WTC11 (cell line): ENCODE measurements around the gene MRPL44. TPM values are rescaled to one million over a fixed set of nuclear protein-coding genes. Genes with fewer than 3 reads are reported as not detected.
A peak's percentile ranks its signal among the peaks of the same experiment; 100 is the strongest.

Source experiments
- ATAC-seq: fragments of 200-7000 bp; cut with Tn5 transposase; 2 replicates; pipeline ENCODE4 v1.10.0; 2021; ENCODE audit warnings: mild to moderate bottlenecking, moderate library complexity
- CTCF ChIA-PET: fragments of 300-600 bp; sonication (Branson Sonifier 250); formaldehyde crosslinking; loops from one replicate; lab custom pipeline; 2021; ENCODE audit warnings: antibody characterized with exemption; lab: Charles Lee
- POLR2A ChIA-PET: fragments of 350-600 bp; sonication (Branson Sonifier 250); formaldehyde crosslinking; loops from one replicate; lab custom pipeline; 2021; ENCODE audit warnings: antibody characterized with exemption; lab: Charles Lee
- DNase-seq: peaks from one replicate; pipeline ENCODE4 v3.0.0; 2021; ENCODE audit warnings: low spot score
- H3K27ac Mint-ChIP-seq: 2 replicates; pipeline ENCODE4 v1.8.0; 2021; ENCODE audit warnings: mixed read lengths
- H3K27me3 Mint-ChIP-seq: 2 replicates; pipeline ENCODE4 v1.8.0; 2021; ENCODE audit warnings: low read depth, mild to moderate bottlenecking, moderate library complexity, mixed read lengths
- H3K36me3 Mint-ChIP-seq: 2 replicates; pipeline ENCODE4 v1.8.0; 2021; ENCODE audit warnings: mixed read lengths
- H3K4me1 Mint-ChIP-seq: 2 replicates; pipeline ENCODE4 v1.8.0; 2022; ENCODE audit warnings: mixed read lengths
- H3K4me3 Mint-ChIP-seq: 2 replicates; pipeline ENCODE4 v1.8.0; 2021; ENCODE audit warnings: mild to moderate bottlenecking, moderate library complexity, mixed read lengths
- H3K9me3 Mint-ChIP-seq: 2 replicates; pipeline ENCODE4 v1.8.0; 2021; ENCODE audit warnings: mixed read lengths
- ATF1 ChIP-seq: sonication (generic); formaldehyde crosslinking; IDR thresholded peaks from 2 replicates; pipeline ENCODE4 v1.8.1; 2023; ENCODE audit warnings: mild to moderate bottlenecking, moderate library complexity, missing genetic modification reagents
- E2F5 ChIP-seq: sonication (generic); formaldehyde crosslinking; IDR thresholded peaks from 2 replicates; pipeline ENCODE4 v1.8.1; 2022; ENCODE audit warnings: mild to moderate bottlenecking, moderate library complexity, missing genetic modification reagents
- ERG ChIP-seq: fragments of 250-450 bp; sonication (Bioruptor Pico); IDR thresholded peaks from 2 replicates; pipeline ENCODE4 v1.8.0; 2021; ENCODE audit warnings: mild to moderate bottlenecking
- ETV6 ChIP-seq: sonication (generic); formaldehyde crosslinking; IDR thresholded peaks from 2 replicates; pipeline ENCODE4 v1.8.1; 2022; ENCODE audit warnings: mild to moderate bottlenecking, missing genetic modification reagents
- FOXP1 ChIP-seq: sonication (generic); formaldehyde crosslinking; IDR thresholded peaks from 2 replicates; pipeline ENCODE4 v1.8.0; 2022; ENCODE audit warnings: missing genetic modification reagents, mild to moderate bottlenecking, moderate library complexity, borderline replicate concordance
- HMGA2 ChIP-seq: fragments of 250-450 bp; sonication (Bioruptor Pico); IDR thresholded peaks from 2 replicates; pipeline ENCODE4 v1.4.0; 2021; ENCODE audit warnings: mild to moderate bottlenecking, moderate library complexity
- KAT7 ChIP-seq: sonication (generic); formaldehyde crosslinking; IDR thresholded peaks from 2 replicates; pipeline ENCODE4 v1.8.1; 2023; ENCODE audit warnings: missing genetic modification reagents, mild to moderate bottlenecking, borderline replicate concordance
- MLX ChIP-seq: sonication (generic); formaldehyde crosslinking; IDR thresholded peaks from 2 replicates; pipeline ENCODE4 v1.8.1; 2023; ENCODE audit warnings: mild to moderate bottlenecking, missing genetic modification reagents, moderate library complexity
- NR1H2 ChIP-seq: sonication (generic); formaldehyde crosslinking; IDR thresholded peaks from 2 replicates; pipeline ENCODE4 v1.9.0; 2021; ENCODE audit warnings: mild to moderate bottlenecking, moderate library complexity, missing genetic modification reagents
- PREB ChIP-seq: sonication (generic); formaldehyde crosslinking; IDR thresholded peaks from 2 replicates; pipeline ENCODE4 v1.8.1; 2022; ENCODE audit warnings: mild to moderate bottlenecking, missing genetic modification reagents, moderate library complexity, borderline replicate concordance
- TEAD1 ChIP-seq: sonication (generic); formaldehyde crosslinking; IDR thresholded peaks from 2 replicates; pipeline ENCODE4 v1.8.0; 2022; ENCODE audit warnings: mild to moderate bottlenecking, missing genetic modification reagents
- TEAD4 ChIP-seq: sonication (generic); formaldehyde crosslinking; IDR thresholded peaks from 2 replicates; pipeline ENCODE4 v1.8.0; 2022; ENCODE audit warnings: mild to moderate bottlenecking, missing genetic modification reagents
- USF2 ChIP-seq: sonication (generic); formaldehyde crosslinking; IDR thresholded peaks from 2 replicates; pipeline ENCODE4 v1.8.1; 2023; ENCODE audit warnings: mild to moderate bottlenecking, missing genetic modification reagents, moderate library complexity
- ZNF263 ChIP-seq: sonication (generic); formaldehyde crosslinking; IDR thresholded peaks from 2 replicates; pipeline ENCODE4 v1.8.1; 2022; ENCODE audit warnings: low read depth, mild to moderate bottlenecking, moderate library complexity, missing genetic modification reagents
- ZNF281 ChIP-seq: sonication (generic); formaldehyde crosslinking; IDR thresholded peaks from 2 replicates; pipeline ENCODE4 v1.8.0; 2023; ENCODE audit warnings: mild to moderate bottlenecking, missing genetic modification reagents
- ZNF396 ChIP-seq: fragments of 250-450 bp; sonication (Bioruptor Pico); IDR thresholded peaks from 2 replicates; pipeline ENCODE4 v1.8.0; 2021; ENCODE audit warnings: mild to moderate bottlenecking, moderate library complexity, borderline replicate concordance
- total RNA-seq: library from RNA; stranded (reverse); gene quantifications from 3 replicates; pipeline ENCODE4 v1.2.3, GENCODE V29; 2021

Gene MRPL44
- total RNA-seq, 1 experiment from 2014 or later = 55.3 TPM

GRCh38 chr2:223935459-223936125 is 21.7 kb upstream of the MRPL44 start:
- peak overlapping the region; percentile 37 for H3K27ac Mint-ChIP-seq
- H3K9me3 Mint-ChIP-seq = no peaks in the 10 kb centered on the region
- peaks cover 78% of the 10 kb centered on the region for H3K4me1 Mint-ChIP-seq
- ATAC-seq (no peak), DNase-seq (no peak)
- ChIA-PET POLR2A (interaction anchor here (0.6 kb wide), 2 partner anchors 132 to 773 kb away, joined by 3 to 5 read pairs; no protein-coding TSS in a partner anchor), CTCF (interaction anchor here (0.6 to 1.9 kb wide), 2 partner anchors 35 to 353 kb away, joined by 3 to 8 read pairs; no protein-coding TSS in a partner anchor)
- no peak overlapping the region for H3K4me3 Mint-ChIP-seq
- peaks cover 3% of the 10 kb centered on the region; the same call in 1 of the 2 replicates for H3K27me3 Mint-ChIP-seq
- H3K36me3 Mint-ChIP-seq = peaks cover 7% of the 10 kb centered on the region
- TF ChIP-seq PREB (CRISPR knock-in tag) (no peak), HMGA2 (CRISPR knock-in tag) (no peak), KAT7 (CRISPR knock-in tag) (no peak), ATF1 (CRISPR knock-in tag) (no peak), TEAD1 (CRISPR knock-in tag) (no peak), NR1H2 (CRISPR knock-in tag) (no peak), USF2 (CRISPR knock-in tag) (no peak), E2F5 (CRISPR knock-in tag) (no peak), FOXP1 (no peak), ETV6 (CRISPR knock-in tag) (no peak), ZNF281 (CRISPR knock-in tag) (no peak), MLX (CRISPR knock-in tag) (no peak), ZNF263 (CRISPR knock-in tag) (no peak), ZNF396 (CRISPR knock-in tag) (no peak)

- H3K27ac Mint-ChIP-seq = peak overlapping the region; percentile 75
- ATAC-seq (no peak), DNase-seq (no peak)
- H3K9me3 Mint-ChIP-seq = no peaks in the 10 kb centered on the region
- POLR2A ChIA-PET = no interaction called here
- H3K36me3 Mint-ChIP-seq = peaks cover 11% of the 10 kb centered on the region
- peaks cover 3% of the 10 kb centered on the region; the same call in 1 of the 2 replicates for H3K27me3 Mint-ChIP-seq
- CTCF ChIA-PET = interaction anchor here (1.9 kb wide), 1 partner anchor 34 kb away, joined by 8 read pairs; no protein-coding TSS in a partner anchor
- H3K4me3 Mint-ChIP-seq = peak overlapping the region; percentile 51
- no peak for TF ChIP-seq ERG
- TF ChIP-seq TEAD4 (CRISPR knock-in tag) = no peak
- no peak for TF ChIP-seq ZNF263 (CRISPR knock-in tag)
- peaks cover 77% of the 10 kb centered on the region for H3K4me1 Mint-ChIP-seq
Observed at GRCh38 chr2:223936862-223937326, 20.4 kb upstream of the MRPL44 start.
